Measurements from ENCODE around the gene NAT8L.
A peak's percentile ranks its signal among the peaks of the same experiment; 100 is the strongest.

Gene NAT8L

DNA sequence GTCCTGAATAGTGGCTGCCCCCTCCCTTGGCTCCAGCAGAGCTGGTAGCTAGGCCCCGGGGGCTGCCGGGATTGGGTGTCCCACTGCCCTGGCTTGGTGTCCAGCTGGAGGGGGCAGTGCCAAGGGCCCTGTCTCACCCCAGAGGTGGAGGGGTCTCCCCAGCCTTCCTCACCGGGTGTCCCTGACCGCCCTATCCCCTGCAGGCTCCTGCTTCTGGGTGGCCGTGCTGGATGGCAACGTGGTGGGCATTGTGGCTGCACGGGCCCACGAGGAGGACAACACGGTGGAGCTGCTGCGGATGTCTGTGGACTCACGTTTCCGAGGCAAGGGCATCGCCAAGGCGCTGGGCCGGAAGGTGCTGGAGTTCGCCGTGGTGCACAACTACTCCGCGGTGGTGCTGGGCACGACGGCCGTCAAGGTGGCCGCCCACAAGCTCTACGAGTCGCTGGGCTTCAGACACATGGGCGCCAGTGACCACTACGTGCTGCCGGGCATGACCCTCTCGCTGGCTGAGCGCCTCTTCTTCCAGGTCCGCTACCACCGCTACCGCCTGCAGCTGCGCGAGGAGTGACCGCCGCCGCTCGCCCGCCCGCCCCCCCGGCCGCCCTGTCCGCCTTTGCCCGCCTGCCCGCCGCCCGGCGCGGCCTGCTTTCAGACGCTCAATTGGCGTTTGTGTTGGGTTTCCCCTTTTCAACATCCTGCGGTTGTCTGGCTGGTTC is 4.6 kb downstream of the NAT8L start:
- no peak for DNase-seq (ENCODE audit: low read depth in 1 of 2, low spot score in 1 of 2)

DNA sequence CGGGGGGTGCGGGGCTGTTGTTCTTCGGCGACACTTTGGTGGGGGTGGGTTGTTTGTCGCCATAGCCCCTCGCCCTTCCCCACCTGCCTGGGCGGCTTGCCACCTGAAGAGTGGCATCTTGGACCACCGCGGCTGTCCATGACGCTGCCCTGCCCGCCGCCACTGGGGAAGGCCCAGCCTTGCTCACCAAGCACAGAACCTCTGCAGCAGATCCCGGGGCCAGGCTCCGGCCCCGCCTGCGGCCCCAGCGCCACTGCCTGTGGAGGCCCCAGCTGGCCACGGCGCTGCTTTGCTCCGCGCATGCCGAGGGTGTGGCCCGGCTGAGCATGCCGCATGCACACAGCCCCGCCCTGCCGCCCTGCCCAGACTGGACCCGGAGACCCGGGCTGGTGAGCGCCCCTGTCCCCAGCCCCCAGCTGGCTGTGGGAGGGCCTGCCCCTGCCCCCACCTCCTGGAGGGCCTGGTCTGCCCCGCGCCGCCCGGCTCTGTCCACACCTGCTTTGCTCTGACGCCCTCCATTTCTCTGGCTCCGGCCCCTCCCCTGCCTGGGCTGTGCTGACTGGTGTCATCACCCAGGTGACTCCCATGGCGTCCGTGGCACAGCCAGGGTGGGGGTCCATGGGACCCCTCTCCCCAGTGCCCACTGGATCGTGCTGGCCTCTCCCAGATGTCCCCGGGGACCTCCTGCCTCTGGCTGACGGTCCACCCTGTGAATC is 5.3 kb downstream of the NAT8L start:
- no peak for DNase-seq (ENCODE audit: low read depth in 1 of 2, low spot score in 1 of 2)

DNA sequence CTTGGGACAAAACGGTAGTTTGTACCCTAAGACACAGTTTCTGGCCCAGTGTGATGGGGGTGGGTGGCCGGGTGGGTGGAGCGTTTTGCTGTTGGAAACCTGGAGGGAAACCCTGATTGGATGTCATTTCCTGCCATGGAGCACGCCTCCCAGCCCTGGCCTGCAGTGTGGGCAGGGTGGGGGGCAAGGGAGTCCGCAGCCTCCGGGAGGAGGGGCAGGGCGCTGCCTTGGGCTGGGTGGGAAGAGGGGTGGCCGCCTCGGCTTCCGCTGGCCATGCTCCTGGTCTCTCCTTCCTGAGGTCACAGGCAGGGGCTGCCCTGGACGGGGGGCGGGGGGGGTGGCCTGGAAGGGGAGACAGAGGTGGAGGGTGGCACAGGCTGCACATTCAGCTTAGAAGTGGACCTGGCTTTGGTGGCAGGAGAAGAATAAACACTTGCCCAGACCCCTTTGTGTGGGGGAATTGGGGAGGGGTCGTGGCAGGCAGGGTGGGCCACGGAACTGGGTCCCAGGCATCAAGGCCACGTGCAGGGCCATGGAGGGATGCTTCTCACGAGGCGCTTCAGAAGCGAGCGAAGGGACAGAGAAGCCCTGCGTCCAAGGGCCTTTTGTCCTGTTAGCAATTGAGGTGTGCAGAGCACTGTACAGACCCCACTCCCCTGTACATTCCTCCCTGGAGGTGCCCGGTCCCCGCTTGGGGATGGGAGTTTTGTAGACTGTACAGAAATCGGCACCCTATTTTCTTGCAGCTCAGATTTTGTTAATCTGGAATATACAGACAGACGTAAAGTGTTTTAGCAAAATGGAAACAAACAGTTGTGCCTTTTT is 6.2 kb downstream of the NAT8L start:
- no peak for DNase-seq (ENCODE audit: low read depth in 1 of 2, low spot score in 1 of 2)

DNA sequence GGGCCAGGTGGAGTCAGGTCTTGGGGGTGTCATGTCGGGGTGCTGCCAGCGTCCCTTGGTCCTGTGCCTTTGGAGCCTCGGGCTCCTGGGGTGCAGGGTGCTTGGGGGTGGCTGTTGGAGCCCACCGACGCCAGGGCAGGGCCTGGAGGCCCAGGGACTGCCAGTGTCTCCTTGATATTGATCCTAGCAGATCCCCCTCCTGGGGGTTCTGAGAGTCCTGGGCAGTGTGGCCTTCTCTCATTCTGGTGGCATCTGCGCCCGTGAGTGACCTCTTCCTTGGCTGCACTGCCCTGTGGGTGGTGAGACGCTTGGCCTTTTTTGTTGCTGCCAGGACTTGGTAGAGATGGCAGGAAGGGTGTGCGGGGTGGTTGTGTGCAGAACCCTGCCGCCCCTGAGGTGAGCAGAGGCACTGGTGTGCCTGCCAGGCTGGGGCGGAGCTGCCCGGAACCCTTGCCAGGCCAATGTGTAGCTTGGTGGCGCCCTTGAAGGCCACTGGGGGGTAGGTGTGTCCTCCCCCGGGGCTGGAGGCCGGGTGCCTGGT is 7.0 kb downstream of the NAT8L start:
- DNase-seq (ENCODE audit: low read depth in 1 of 2, low spot score in 1 of 2), result no peak

DNA sequence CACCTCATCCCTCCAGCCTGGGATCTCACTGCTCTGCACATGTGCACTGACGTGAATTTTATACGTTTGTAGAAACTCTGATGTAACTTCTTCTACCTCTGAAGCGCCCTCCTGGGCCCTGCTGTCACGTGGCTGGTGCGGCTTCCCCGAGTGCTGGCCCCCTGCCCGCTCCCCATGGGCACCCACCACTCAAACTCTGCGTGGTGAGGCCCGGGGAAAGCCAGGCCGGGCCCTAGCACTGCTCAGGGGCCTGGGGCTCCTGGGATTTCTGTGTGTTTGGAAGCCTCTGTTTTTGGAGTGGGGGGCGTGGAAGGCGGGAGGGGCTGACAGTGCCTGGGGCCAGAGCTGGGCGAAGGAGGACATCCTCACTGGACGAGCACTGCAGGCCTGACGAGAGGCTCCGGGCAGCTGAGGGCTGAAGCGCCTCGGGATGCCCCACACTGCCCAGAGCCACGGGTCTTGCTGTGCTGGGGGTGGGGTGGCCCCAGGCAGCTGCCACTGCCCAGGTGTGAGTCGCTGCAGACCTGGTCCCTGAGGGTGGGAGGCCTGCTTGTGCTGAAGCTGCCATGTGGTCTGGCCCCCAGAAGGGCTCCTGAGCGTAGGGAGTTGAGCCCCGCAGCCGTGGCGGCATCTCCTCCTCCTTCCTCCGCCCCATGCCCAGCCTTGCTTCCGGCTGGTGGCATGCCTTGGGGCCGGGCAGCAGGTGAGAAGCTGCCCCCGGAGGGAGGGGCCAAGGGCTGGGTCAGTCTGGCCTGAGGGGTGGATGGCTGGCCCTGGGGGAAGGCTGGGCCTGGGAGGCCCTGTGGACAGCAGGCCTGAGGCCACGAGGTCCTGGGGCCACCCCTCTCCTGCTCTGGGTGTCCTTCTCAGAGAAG is 7.7 kb downstream of the NAT8L start:
- DNase-seq (ENCODE audit: low read depth in 1 of 2, low spot score in 1 of 2), result no peak

DNA sequence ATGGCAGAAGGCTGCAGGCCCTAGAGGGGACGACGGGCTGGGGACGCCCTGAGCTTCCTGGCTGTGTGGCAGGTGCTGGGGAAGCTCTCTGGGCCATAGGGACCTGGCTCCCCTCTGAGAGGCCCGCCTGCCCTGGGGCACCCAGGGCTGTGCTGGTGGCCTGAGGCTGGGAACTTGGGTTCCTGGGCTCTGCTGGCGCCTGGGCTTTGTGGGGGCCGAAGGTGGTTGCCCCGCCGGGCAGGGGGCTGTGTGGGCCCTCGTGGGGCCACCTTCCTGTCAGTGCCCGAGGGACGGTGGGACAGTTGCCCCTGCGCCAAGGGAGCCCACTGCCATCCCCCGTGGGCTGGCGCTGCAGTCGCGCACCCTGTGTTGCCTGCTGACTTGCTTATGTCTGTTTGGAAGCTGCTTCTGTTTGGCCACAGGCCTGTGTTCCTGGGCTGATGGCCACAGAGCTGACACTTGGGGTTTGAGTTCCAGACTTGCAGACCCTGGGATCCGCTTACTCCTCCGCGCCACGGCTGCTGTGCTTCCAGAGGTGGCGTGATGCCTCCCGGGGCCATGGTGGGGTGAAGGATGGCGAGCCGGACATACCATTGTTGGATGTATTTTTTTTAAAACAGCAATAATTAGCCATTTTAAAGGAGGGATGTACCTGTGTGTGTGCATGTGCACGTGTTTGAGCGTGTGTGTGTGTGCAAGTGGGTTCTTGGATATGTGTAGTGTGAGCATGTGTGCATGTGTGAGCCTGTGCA is 8.5 kb downstream of the NAT8L start:
- DNase-seq (ENCODE audit: low read depth in 1 of 2, low spot score in 1 of 2), result no peak

DNA sequence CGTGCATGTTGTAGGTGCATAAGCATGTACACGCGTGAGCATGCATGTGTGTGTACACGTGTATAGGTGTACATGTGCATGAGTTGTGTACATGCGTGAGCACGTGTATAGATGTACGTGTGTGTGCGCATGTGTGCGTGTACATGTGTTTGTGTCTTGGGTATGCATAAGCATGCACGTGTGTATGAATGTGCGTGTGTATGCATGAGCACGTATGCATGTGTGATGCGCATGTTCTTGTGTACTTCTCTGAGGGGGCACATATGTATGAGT is 9.0 kb downstream of the NAT8L start:
- no peak for DNase-seq (ENCODE audit: low read depth in 1 of 2, low spot score in 1 of 2)

DNA sequence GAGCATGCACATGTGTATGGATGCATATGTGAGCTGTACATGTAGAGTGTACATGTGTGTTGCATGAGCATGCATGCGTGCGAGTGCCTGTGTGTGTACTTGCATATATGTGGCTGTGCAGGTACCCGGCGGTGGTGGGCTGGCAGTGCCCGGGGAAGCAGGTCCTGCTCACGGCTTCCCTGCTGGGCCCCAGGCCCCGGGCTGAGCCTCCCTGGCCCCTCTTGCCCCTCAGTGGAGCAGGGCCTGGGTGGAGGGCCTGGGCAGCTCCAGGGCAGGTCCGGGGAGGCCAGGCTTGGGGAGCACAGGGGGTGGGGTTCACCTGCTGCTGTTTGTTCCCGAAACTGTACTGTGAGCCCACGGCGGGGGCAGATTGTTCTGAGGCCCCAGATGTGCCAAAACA is 9.4 kb downstream of the NAT8L start:
- no peak for DNase-seq (ENCODE audit: low read depth in 1 of 2, low spot score in 1 of 2)

DNA sequence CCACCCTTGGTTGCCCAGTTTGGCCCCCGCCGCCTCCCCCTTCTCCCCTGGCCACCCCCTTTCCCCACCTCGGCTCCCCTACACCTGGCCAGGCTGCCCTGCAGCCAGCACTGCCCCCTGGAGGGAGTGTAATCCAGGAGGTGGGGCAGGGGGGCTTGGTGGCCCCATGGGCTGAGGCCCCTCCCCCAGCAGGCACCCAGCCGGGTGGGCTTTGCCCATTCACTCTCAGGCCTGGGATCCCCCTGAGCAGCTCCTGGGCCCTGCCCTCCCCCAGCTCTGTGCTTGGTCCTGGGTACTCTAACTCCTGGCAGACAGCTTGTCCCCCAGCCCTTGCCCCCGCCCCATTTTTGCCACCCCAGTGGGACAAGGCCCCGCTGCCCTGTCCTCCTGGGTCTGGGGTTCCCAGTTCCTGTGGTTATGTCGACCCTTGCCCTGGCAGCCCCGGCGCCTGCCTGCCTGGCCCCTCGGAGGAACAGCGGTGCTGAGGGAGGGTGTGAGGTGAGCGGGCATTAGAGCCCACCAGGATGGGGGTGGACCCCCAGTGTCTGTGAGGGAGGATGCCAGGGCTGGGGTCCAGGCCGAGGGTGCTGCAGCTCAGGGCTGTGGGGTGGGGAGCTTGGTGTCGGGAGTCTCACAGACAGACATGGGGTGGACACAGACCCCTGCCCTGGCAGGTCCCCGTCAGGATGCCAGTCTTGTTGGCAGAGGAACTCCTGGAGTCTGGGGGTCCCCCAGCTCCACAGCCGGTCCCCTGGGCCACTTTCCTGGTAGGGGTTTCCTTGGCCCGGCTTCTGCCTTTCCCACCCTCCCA is 10.2 kb downstream of the NAT8L start:
- DNase-seq (ENCODE audit: low read depth in 1 of 2, low spot score in 1 of 2), result no peak

DNA sequence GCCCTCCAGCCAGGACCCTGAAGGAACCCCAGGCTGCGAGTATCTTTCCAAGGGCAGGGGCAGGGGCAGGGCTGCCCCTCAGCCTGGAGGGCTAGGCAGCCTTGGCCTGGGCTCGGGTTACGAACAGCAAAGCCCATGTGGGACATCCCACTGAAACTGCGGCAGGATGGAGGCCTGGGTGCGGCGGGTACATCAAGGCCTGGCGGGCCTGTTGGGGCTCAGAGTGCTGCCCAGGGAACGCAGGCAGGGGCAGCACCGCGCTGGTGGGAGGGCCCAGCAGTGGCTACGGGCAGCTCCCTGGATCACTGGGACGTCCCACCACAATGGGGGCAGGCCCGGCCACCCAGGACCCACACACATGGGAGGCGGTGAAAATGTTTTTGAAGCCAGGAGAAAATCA is 10.9 kb downstream of the NAT8L start:
- DNase-seq (ENCODE audit: low read depth in 1 of 2, low spot score in 1 of 2), result no peak

DNA sequence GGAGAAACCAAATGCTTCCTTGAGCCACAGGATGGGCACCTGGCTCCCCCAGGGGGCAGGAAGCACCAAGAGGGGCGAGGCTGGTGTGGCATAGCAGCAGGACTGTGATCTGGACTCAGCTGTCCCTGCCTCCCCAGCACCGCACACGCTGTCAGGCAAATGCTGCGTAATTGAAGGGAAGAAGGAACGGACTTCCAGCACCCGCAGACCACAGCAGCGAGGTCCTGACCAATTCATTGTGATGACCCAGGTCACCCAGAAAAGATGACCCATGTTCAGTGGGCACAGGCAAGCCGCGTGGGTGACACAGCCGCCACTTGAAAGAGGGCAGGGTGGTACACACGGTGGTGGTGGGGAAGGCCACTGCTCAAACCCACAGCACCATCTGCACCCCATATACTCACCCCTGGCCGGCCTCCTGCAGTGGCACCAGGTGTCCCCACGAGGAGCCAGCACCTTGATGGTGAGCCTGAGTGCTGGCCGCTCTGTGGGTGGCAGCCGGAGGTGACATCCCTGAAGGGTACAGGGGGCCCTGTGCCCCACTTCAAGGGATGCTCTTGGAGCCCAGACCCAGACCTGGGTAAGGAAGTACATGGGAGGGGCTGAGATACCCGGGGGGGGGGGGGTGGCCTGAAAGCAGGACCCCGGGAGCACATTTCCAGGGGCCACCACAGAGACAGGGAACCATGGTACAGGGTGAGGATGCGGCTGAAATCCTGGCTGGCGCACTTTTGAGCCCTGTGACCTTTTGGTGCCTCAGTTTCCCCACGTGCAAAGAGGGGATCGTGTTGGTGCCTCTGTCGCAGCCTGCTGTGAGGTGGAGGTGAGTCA is 11.5 kb downstream of the NAT8L start:
- DNase-seq (ENCODE audit: low read depth in 1 of 2, low spot score in 1 of 2), result no peak

DNA sequence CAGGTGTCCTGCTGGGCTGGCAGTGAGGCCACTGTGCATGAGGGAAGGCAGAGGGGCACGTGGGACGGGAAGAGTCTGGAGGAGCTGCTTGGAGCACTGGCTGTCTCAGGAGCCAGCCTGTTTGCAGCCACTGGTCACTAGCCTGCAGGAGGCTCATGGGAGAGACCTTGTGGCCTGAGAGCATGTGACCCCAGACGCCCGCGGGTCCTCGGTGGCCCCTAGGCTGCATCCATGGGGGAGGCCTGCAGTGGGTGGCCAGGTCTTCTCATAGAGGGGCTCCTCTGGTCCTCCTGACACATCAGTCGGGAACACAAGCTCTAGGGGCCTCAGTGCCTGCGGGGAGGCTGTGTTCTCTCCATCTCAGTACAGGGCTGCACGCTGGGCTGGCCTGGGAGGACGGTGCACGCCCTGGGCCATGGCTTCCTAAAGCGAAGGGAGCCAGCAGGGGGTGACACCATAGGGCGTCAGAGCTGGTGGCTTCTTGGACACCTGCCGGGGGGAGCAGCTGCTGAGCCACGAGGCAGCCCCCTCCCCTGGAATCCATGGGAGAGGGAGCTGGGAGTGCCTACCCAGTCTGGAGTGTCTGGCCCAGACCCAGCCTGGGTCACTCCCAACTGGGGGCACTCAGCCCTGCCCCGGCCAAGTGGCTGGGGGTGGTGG is 12.3 kb downstream of the NAT8L start:
- DNase-seq (ENCODE audit: low read depth in 1 of 2, low spot score in 1 of 2), result no peak

DNA sequence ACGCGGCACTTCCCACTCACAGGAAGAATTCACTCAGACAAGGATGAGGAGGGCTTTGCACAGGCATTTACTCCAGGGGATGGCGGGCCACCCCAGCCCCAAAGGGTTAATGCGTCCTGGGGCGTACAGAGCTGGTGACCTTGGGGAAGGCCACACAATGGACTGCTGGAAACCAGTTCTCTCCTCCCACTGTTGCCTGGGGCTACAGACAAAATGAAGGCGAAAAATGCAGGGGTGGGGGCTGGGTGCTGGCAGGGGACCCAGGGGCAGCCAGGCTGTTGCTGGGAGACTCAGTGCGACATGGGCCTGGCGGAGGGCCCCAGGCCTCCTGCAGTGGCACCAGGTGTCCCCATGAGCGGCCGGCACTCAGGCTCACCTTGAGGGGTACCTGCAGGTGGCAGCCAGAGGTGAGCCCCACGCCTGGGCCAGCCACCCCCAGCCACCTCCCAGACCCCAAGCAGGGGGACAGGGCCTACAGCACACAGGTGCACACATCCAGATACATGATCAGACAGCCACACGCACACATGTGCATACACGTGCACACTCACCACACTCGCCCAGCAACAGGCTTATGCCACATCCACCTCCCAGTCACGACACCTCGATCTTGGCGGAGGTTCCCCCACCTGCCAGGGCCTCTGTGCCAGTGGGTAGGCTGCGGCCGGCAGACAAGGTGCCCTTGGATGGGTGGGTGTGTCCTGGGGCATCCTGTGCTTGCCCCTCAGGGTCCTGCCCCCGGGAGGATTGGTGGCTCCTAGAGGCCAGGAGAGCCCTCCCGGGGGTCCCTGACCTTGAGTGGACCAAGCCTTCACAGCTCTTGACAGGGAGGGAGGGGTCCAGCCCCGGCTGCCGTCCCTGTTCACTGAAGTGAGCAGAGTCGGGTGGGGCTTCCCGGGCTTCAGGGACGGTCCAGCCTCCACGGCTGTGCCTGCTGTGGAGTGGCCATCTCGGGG is 13.1 kb downstream of the NAT8L start:
- DNase-seq (ENCODE audit: low read depth in 1 of 2, low spot score in 1 of 2), result no peak

DNA sequence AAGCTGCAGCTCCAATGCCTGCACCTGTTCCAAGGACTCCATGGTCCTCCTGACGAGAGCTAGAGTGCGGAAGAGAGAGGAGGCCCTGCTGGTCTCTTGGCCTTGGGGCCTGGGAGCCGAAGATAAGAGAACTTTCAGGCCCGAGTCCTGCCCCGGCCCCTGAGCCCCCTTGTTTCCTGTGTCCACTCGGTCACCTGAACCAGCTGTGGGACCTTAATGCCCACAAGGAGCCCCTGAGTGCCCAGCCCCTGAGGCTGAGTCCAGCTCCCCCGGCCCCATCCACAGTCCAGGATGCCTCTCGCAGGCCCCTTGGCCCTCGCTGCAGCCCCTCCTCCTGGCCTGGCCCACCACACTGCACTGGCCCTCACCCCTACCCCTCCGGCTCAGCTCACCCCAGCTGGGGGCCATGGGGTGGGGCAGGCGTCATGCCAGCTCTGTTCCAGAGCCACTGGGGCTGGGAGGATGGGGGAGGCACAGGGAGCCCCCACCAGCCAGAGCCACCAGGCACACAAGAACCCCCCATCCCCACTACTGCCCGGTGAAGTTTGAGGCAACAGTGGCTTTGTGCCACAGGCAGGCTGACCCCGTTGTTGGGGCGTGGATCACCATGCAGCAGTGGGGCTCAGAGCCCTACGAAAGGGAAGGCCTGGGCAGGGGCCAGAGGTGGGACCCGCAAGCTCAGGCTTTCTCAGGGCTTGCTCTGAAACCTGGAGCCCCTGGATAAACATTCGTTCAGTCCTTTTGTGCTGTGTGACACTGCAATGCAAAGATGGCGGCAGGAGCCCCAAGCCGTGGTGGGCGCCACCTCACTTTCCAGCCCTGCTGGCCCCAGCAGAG is 14.1 kb downstream of the NAT8L start:
- DNase-seq (ENCODE audit: low read depth in 1 of 2, low spot score in 1 of 2), result peak in 1 of 2 donors; percentile 1

DNA sequence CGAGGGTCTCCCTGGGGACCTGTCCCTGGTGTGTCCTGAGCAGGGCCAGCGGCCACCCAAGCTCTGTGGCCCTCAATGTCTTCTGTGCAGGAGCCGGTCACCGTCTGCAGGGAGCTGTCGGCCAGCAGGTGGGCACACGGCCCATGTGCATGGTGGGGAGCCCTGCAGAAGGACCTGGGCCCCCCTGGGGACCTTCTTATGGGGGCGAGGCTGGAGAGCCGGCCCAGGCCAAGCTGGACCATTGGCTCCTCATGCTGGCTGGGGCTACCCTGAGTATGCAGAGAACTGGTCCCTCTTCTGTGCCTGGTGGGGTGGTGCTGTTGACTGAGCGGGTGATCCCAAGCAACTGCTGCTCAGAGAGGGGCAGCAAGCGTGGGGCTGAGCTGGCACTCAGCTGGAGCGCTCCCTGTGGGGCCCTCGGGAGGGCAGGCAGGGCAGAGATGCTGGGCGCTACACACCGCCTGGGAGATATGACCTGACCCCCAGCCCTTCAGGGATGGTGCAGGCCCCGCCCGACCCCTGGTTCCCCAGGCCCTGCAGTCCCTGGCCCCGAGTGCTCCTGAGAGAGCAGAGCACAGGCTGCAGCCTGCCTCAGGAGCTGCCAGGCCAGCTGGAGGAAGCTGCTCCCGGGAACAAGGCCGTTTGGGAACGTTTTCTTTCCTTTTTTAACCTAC is 14.8 kb downstream of the NAT8L start:
- DNase-seq (ENCODE audit: low read depth in 1 of 2, low spot score in 1 of 2), result no peak

DNA sequence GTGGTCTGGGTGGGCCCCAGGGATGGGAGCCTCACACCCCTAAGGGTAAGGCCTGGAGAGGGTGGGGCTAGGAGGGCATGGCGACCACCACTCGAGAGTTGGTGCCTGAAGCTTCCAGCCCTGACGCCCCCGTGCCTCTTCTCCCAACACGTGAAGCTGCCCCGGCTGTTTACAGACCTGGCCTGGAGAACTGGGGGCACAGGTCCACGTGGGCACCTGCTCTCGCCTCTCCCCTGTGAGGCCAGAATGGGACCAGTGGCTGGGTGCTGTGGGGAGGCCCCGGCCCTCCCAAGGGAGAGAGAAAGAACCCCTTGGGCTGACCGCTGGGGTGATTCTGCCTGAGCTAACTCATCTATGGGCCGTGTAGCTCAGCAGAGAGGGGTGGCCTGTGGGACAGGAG is 15.5 kb downstream of the NAT8L start:
- DNase-seq (ENCODE audit: low read depth in 1 of 2, low spot score in 1 of 2), result no peak

Measured in activated T-helper 1 cell treated with anti-CD3 and anti-CD28 coated beads, Interleukin-2, amount 50 U/mL, for 16 hours (primary cell).